Loucy (cell line): ENCODE data around the gene SLC35D3.

ENCODE experiments used
- H2AFZ ChIP-seq: fragments of 200-600 bp; sonication (generic); 2 replicates; pipeline ENCODE4 v1.6.0; 2016; ENCODE audit warnings: antibody characterized with exemption, mild to moderate bottlenecking, low read length, moderate library complexity
- H3F3A ChIP-seq: fragments of 200-600 bp; 2 replicates; pipeline ENCODE4 v1.6.0; 2016; ENCODE audit warnings: antibody characterized with exemption, low read depth, mild to moderate bottlenecking
- H3K27me3 ChIP-seq: fragments of 200-600 bp; sonication (generic); 2 replicates; pipeline ENCODE4 v1.6.1; 2014; ENCODE audit warnings: low read length, mild to moderate bottlenecking; ENCODE audit not compliant: insufficient read depth, poor library complexity, severe bottlenecking
- H3K36me3 ChIP-seq: fragments of 200-600 bp; sonication (generic); 2 replicates; pipeline ENCODE4 v1.6.1; 2016; ENCODE audit warnings: low read length; ENCODE audit not compliant: insufficient read depth
- H3K4me1 ChIP-seq: fragments of 200-600 bp; sonication (generic); 2 replicates; pipeline ENCODE4 v1.5.1; 2014; ENCODE audit warnings: low read length, mild to moderate bottlenecking; ENCODE audit not compliant: insufficient read depth, poor library complexity, severe bottlenecking
- H3K4me2 ChIP-seq: fragments of 200-600 bp; sonication (generic); 2 replicates; pipeline ENCODE4 v1.6.0; 2014; ENCODE audit warnings: antibody characterized with exemption, low read length, low read depth, mild to moderate bottlenecking; ENCODE audit not compliant: poor library complexity, severe bottlenecking
- H3K4me3 ChIP-seq: fragments of 200-600 bp; sonication (generic); 2 replicates; pipeline ENCODE4 v1.5.1; 2014; ENCODE audit warnings: low read length, mild to moderate bottlenecking, mixed read lengths; ENCODE audit not compliant: poor library complexity, severe bottlenecking
- H3K79me2 ChIP-seq: fragments of 200-600 bp; sonication (generic); 2 replicates; pipeline ENCODE4 v1.6.1; 2014; ENCODE audit warnings: low read length; ENCODE audit not compliant: insufficient read depth
- H3K9ac ChIP-seq: fragments of 200-600 bp; sonication (generic); 2 replicates; pipeline ENCODE4 v1.6.0; 2014; ENCODE audit warnings: mild to moderate bottlenecking, low read depth, low read length, moderate library complexity; ENCODE audit not compliant: poor library complexity, severe bottlenecking
- H3K9me2 ChIP-seq: fragments of 200-600 bp; sonication (generic); replicated peaks from 2 replicates; pipeline ENCODE4 v1.6.1; 2016; ENCODE audit warnings: low read depth, low read length, mixed read lengths
- H3K9me3 ChIP-seq: fragments of 200-600 bp; sonication (generic); 2 replicates; pipeline ENCODE4 v1.6.1; 2014; ENCODE audit warnings: mild to moderate bottlenecking, antibody characterized with exemption, low read length, low read depth; ENCODE audit not compliant: insufficient read depth
- H4K20me1 ChIP-seq: fragments of 200-600 bp; sonication (generic); 2 replicates; pipeline ENCODE4 v1.6.0; 2014; ENCODE audit warnings: antibody characterized with exemption, low read length, mild to moderate bottlenecking; ENCODE audit not compliant: insufficient read depth, poor library complexity, severe bottlenecking
- EZH2phosphoT487 ChIP-seq: fragments of 200-600 bp; IDR thresholded peaks from 2 replicates; pipeline ENCODE4 v1.6.1; 2018; ENCODE audit warnings: antibody characterized with exemption, mild to moderate bottlenecking, moderate library complexity, borderline replicate concordance
- TF ChIP-seq, protein P1 (sequence below): fragments of 200-600 bp; sonication (generic); conservative IDR thresholded peaks from 2 replicates; pipeline ENCODE4 v1.5.1; 2014; ENCODE audit warnings: mild to moderate bottlenecking, antibody characterized with exemption, low read length

SLC35D3 gene

DNA sequence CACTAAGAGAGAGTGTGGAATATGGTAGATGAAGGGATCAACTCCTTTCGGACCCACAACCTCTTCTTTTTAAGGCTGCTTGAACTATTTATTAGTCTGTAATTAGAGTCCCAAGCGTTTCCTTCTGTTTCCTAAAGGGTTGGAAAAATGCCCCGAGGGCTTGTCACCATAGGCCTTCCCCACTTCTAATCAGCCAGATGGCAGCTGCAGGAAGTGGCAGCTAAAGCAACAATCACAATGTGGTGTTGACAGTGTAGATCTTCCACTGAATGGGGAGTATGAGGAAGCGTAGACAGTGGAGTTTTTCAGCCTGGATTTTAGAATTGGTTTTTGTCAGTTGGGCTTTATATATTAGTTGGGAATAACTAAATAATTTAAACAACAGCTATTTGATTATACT is 40.6 kb downstream of the SLC35D3 start:
- Histone ChIP-seq H3K36me3 (no peaks in the 10 kb centered on the region), H3F3A (no peaks in the 10 kb centered on the region), H3K9ac (no peak overlapping the region), H3K9me3 (no peaks in the 10 kb centered on the region), H4K20me1 (no peaks in the 10 kb centered on the region), H2AFZ (no peak overlapping the region), H3K4me2 (no peak overlapping the region), H3K4me3 (no peak overlapping the region), H3K4me1 (no peaks in the 10 kb centered on the region), H3K27me3 (no peaks in the 10 kb centered on the region), H3K9me2 (no peaks in the 10 kb centered on the region), H3K79me2 (no peaks in the 10 kb centered on the region)
- no peak for TF ChIP-seq EZH2phosphoT487
- TF ChIP-seq, protein P1, sequence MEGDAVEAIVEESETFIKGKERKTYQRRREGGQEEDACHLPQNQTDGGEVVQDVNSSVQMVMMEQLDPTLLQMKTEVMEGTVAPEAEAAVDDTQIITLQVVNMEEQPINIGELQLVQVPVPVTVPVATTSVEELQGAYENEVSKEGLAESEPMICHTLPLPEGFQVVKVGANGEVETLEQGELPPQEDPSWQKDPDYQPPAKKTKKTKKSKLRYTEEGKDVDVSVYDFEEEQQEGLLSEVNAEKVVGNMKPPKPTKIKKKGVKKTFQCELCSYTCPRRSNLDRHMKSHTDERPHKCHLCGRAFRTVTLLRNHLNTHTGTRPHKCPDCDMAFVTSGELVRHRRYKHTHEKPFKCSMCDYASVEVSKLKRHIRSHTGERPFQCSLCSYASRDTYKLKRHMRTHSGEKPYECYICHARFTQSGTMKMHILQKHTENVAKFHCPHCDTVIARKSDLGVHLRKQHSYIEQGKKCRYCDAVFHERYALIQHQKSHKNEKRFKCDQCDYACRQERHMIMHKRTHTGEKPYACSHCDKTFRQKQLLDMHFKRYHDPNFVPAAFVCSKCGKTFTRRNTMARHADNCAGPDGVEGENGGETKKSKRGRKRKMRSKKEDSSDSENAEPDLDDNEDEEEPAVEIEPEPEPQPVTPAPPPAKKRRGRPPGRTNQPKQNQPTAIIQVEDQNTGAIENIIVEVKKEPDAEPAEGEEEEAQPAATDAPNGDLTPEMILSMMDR = no peak

DNA sequence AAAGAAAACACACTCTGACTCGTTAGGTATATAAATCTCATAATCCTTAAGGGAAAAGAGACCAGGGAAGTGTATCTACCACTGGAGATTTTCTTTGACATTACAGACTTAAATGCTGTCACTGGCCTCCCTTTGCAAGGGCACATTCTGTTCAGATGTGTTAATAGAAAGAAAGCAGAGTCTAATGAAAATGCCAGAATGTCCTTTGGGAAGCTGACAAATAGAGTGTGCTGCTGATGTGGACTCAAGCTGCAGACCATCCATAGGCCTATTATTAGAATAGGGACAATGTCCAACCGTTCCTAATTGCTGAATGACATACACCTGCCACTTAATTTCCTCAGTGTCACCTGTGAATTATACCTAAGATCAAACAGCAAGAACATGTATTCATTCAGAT is 41.2 kb downstream of the SLC35D3 start:
- Histone ChIP-seq H3K9me2 (no peaks in the 10 kb centered on the region), H3F3A (no peaks in the 10 kb centered on the region), H3K27me3 (no peaks in the 10 kb centered on the region), H4K20me1 (no peaks in the 10 kb centered on the region), H3K4me3 (no peak overlapping the region), H3K79me2 (no peaks in the 10 kb centered on the region), H3K9ac (no peak overlapping the region), H3K4me1 (no peaks in the 10 kb centered on the region), H3K36me3 (no peaks in the 10 kb centered on the region), H2AFZ (no peak overlapping the region), H3K4me2 (no peak overlapping the region), H3K9me3 (no peaks in the 10 kb centered on the region)
- TF ChIP-seq, protein P1 = no peak
- no peak for TF ChIP-seq EZH2phosphoT487

DNA sequence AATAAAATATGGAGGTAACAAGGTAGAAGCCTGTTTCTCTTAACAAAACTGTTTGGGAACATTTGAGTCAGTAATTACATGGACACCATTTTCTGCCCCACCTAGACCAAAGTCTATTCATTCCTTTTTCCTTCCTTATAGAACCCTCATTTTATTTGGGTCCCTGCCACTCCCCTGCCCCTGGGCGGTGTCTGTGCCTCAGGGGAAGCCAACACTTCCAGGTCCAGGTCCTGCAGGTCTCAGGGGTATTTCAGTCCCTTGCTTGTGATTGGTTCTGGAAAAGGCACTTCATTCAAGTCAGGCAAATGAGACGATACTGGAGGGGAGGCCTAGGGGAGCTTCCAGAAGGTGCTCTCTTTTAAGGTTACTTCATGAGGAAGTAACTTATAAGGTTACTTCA is 42.3 kb downstream of the SLC35D3 start:
- Histone ChIP-seq H3K9ac (no peak overlapping the region), H3K79me2 (no peaks in the 10 kb centered on the region), H3K4me2 (no peak overlapping the region), H3K4me1 (no peaks in the 10 kb centered on the region), H3K9me2 (no peaks in the 10 kb centered on the region), H3K4me3 (no peak overlapping the region), H2AFZ (no peak overlapping the region), H3K36me3 (no peaks in the 10 kb centered on the region), H3F3A (no peaks in the 10 kb centered on the region), H3K27me3 (no peaks in the 10 kb centered on the region), H4K20me1 (no peaks in the 10 kb centered on the region), H3K9me3 (no peaks in the 10 kb centered on the region)
- TF ChIP-seq, protein P1 = no peak
- no peak for TF ChIP-seq EZH2phosphoT487
